Measurements from ENCODE around the gene PPP1R37.

The PPP1R37 gene

DNA sequence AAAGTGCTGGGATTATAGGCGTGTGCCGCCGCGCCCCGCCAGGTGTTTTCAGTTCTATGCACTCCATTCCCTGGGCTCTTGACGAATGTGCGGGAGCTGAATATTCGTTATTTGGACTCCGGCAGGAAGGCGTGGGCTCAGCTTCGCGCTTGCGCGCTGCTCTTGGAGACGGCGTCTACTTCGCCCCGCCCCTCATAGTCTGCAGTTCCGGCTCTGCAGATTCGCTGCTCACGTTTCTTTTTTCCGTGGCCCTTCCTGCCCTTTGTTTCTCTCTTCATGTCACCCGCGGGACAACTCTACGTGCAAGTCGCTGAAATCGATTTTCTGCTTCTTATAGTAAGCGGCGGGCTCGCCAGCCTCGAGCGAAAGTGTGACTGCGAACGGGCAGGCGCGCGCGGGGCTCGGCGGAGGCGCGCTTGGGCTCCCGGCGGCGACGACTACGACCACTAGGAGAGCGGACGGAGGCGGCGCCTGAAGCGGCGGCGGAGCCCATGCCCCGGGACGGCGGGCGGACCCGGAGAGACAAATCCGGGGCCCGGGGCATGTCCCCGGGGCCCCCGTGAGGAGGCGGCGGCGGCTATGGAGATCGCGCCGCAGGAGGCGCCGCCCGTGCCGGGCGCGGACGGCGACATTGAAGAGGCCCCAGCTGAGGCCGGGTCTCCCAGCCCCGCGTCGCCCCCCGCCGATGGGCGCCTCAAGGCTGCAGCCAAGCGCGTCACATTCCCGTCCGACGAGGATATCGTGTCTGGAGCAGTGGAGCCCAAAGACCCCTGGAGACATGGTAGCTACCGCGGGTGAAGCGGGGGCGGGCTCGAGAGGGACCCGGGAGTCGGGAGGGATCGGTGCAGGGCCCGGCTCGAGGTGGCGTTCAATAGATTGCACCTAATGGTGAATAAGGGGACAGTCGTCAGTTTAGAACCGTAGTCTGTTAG is at the start of gene PPP1R37:
PPP1R37 (plus strand) TSS at position 433 of the 932 bp plus-strand sequence; CDS start at position 580, 147 bp downstream.
- Mint-ChIP-seq H3K27me3 (no peaks in the 10 kb centered on the region), H3K4me3 (peak within 1 kb of the TSS; percentile 80 to 90), H3K9me3 (no peaks in the 10 kb centered on the region), H3K4me1 (peaks cover 79% of the 10 kb centered on the region), H3K27ac (peak within 1 kb of the TSS; percentile 98 to 100)
- DNase-seq (peak; percentile 87 to 92), ATAC-seq (peak; percentile 88)

GRCh38 chr19:45045671-45046353 is 47.2 kb upstream of the PPP1R37 start:
- H3K27ac Mint-ChIP-seq, result peak overlapping the region in 1 of 2 donors; percentile 76
- H3K4me1 Mint-ChIP-seq, result peaks cover 62% of the 10 kb centered on the region
- H3K27me3 Mint-ChIP-seq, result no peaks in the 10 kb centered on the region
- DNase-seq (no peak), ATAC-seq (no peak)
- H3K9me3 Mint-ChIP-seq, result no peaks in the 10 kb centered on the region
- no peak overlapping the region for H3K4me3 Mint-ChIP-seq

GRCh38 chr19:45046355-45046754 is 46.6 kb upstream of the PPP1R37 start:
- ATAC-seq, result no peak
- Mint-ChIP-seq H3K4me1 (peaks cover 56% of the 10 kb centered on the region), H3K9me3 (no peaks in the 10 kb centered on the region), H3K27me3 (no peaks in the 10 kb centered on the region), H3K4me3 (no peak overlapping the region), H3K27ac (peak overlapping the region in 1 of 2 donors; percentile 76)
- DNase-seq, result no peak

DNA sequence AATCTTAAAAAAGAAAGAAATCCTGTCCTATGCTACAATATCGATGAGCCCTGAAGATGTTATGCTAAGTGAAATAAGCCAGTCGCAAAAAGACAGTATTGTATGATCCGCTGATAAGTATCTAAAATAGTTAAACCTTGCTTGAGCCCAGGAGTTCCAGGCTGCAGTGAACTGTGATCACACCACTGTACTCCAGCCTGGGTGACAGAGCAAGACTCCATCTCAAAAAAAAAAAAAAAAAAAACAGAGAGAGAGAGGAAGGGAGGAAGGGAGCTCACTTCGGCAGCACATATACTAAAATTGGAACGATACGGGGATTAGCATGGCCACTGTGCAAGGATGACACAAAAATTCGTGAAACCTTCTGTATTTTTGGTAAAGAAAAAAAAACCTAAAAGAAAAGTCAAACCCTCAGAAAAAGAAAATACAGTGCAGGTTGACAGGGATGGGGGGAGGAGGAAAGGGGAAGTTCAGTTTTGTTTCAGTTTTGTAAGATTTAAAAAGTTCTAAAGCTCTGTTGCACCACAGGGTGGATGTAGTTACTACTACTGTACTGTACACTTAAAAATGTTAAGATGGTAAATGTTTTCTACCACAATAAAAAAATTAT is 45.7 kb upstream of the PPP1R37 start:
- peak overlapping the region; percentile 8 to 81 for H3K27ac Mint-ChIP-seq
- H3K9me3 Mint-ChIP-seq, result no peaks in the 10 kb centered on the region
- no peaks in the 10 kb centered on the region for H3K27me3 Mint-ChIP-seq
- peak overlapping the region; percentile 9 to 32 for H3K4me3 Mint-ChIP-seq
- H3K4me1 Mint-ChIP-seq, result peaks cover 47% of the 10 kb centered on the region
- DNase-seq (no peak), ATAC-seq (no peak)

- H3K4me1 Mint-ChIP-seq, result peaks cover 46% of the 10 kb centered on the region
- H3K9me3 Mint-ChIP-seq, result no peaks in the 10 kb centered on the region
- ATAC-seq, result no peak
- no peak for DNase-seq
- no peak overlapping the region for H3K4me3 Mint-ChIP-seq
- H3K27me3 Mint-ChIP-seq, result no peaks in the 10 kb centered on the region
- H3K27ac Mint-ChIP-seq, result peak overlapping the region in 1 of 2 donors; percentile 79
These were observed 43.8 kb upstream of the PPP1R37 start for GRCh38 chr19:45049073-45049736.

- H3K9me3 Mint-ChIP-seq, result no peaks in the 10 kb centered on the region
- peak overlapping the region in 1 of 2 donors; percentile 10 for H3K27ac Mint-ChIP-seq
- ATAC-seq (no peak), DNase-seq (no peak)
- peaks cover 42% of the 10 kb centered on the region for H3K4me1 Mint-ChIP-seq
- no peaks in the 10 kb centered on the region for H3K27me3 Mint-ChIP-seq
- H3K4me3 Mint-ChIP-seq, result no peak overlapping the region
These were observed 42.9 kb upstream of the PPP1R37 start for GRCh38 chr19:45050036-45050435.

- Mint-ChIP-seq H3K27me3 (no peaks in the 10 kb centered on the region), H3K4me3 (no peak overlapping the region), H3K9me3 (no peaks in the 10 kb centered on the region), H3K27ac (peak overlapping the region; percentile 5 to 8), H3K4me1 (peaks cover 22% of the 10 kb centered on the region)
- no peak for DNase-seq
- no peak for ATAC-seq
These were observed 40.9 kb upstream of the PPP1R37 start for GRCh38 chr19:45051929-45052579.

- Mint-ChIP-seq H3K27ac (peak overlapping the region in 1 of 2 donors; percentile 91), H3K4me3 (no peak overlapping the region), H3K27me3 (no peaks in the 10 kb centered on the region), H3K4me1 (peaks cover 11% of the 10 kb centered on the region), H3K9me3 (no peaks in the 10 kb centered on the region)
- DNase-seq (no peak), ATAC-seq (no peak)
These were observed 36.1 kb upstream of the PPP1R37 start for GRCh38 chr19:45056831-45057230.

DNA sequence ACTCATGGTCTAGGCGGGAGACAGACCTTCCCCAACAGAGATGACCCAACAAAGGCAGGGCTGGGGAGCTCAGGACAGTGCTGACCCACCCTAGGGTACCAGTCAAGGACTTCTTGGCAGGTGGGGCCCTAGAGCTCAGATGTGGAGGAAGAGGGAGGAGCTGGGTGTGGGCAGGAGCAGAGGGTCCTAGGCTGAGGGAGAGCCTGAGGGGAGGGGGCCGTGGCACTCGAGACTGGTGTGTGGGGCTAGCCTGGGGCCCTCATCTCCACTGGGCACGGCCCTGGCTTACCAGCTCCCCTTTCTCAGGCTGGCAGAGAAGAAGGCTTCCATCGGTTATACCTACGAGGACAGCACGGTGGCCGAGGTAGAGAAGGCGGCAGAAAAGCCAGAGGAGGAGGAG is 35.5 kb upstream of the PPP1R37 start:
- ATAC-seq (no peak), DNase-seq (no peak)
- Mint-ChIP-seq H3K4me1 (peaks cover 11% of the 10 kb centered on the region), H3K27me3 (no peaks in the 10 kb centered on the region), H3K27ac (peak overlapping the region in 1 of 2 donors; percentile 91), H3K4me3 (no peak overlapping the region), H3K9me3 (no peaks in the 10 kb centered on the region)

DNA sequence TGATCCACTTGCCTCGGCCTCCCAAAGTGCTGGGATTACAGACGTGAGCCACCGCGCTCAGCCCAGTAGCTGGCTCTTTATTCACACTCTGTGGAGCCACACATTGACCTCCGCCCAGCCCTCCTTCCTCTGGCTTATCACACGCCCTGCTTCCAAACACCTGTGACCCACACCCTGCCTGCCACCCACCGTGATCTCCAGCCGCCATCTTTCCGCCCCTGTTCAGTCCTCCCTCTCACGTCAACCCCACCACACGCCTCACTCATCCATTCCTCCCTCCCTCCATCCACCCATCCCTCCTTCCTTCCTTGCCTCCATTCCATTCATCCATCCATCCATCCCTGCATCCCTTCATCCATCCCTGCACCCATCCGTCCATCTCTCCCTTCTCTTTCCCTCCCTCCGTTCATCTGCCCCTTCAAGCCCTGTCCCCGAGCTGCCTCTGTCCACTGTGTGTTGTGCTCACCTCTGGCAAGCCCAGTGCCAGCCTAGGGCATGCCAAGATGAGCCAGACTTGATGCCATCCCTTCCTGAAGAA is 34.3 kb upstream of the PPP1R37 start:
- H3K4me1 Mint-ChIP-seq, result peaks cover 11% of the 10 kb centered on the region
- DNase-seq, result no peak
- ATAC-seq, result no peak
- H3K27ac Mint-ChIP-seq, result no peak overlapping the region
- H3K9me3 Mint-ChIP-seq, result no peaks in the 10 kb centered on the region
- no peaks in the 10 kb centered on the region for H3K27me3 Mint-ChIP-seq
- H3K4me3 Mint-ChIP-seq, result no peak overlapping the region

DNA sequence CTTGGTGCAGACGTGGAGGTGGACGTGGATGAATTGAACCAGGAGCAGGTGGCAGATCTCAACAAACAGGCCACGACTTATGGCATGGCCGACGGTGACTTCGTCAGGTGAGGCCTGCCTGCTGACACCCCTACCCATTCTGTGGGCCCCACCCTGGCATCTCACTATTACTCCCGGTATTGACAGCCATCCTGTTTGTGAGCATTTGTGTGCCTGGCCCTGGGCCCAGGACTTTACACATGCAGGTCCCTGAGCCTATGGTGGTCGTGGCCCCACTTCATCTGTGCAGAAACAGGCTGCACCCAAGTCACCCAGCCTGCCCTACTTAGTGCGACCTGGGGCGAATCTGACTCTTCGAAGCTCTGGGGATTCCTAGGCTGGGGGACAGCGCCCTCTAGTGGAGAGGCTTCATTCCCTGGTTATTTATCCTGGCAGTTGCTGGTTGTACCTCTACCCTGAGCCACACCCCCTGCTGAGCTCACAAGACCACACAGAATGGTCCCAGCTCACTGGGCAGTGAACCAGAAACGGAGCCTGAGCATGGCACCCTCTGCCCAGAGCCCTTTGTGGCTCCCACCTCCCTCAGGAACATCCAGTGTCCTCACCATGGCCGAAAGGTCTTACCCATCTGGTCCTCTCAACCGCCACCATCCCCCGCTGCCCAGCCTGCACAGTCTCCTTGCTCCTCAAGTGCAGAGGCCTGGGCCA is 33.6 kb upstream of the PPP1R37 start:
- H3K4me3 Mint-ChIP-seq, result no peak overlapping the region
- no peaks in the 10 kb centered on the region for H3K9me3 Mint-ChIP-seq
- DNase-seq (peak; percentile 78), ATAC-seq (peak; percentile 81)
- H3K27ac Mint-ChIP-seq, result no peak overlapping the region
- H3K4me1 Mint-ChIP-seq, result peaks cover 11% of the 10 kb centered on the region
- no peaks in the 10 kb centered on the region for H3K27me3 Mint-ChIP-seq

- no peaks in the 10 kb centered on the region for H3K9me3 Mint-ChIP-seq
- DNase-seq (no peak), ATAC-seq (no peak)
- H3K4me3 Mint-ChIP-seq, result no peak overlapping the region
- no peak overlapping the region for H3K27ac Mint-ChIP-seq
- H3K27me3 Mint-ChIP-seq, result no peaks in the 10 kb centered on the region
- H3K4me1 Mint-ChIP-seq, result peaks cover 11% of the 10 kb centered on the region
These were observed 31.0 kb upstream of the PPP1R37 start for GRCh38 chr19:45061965-45062364.

DNA sequence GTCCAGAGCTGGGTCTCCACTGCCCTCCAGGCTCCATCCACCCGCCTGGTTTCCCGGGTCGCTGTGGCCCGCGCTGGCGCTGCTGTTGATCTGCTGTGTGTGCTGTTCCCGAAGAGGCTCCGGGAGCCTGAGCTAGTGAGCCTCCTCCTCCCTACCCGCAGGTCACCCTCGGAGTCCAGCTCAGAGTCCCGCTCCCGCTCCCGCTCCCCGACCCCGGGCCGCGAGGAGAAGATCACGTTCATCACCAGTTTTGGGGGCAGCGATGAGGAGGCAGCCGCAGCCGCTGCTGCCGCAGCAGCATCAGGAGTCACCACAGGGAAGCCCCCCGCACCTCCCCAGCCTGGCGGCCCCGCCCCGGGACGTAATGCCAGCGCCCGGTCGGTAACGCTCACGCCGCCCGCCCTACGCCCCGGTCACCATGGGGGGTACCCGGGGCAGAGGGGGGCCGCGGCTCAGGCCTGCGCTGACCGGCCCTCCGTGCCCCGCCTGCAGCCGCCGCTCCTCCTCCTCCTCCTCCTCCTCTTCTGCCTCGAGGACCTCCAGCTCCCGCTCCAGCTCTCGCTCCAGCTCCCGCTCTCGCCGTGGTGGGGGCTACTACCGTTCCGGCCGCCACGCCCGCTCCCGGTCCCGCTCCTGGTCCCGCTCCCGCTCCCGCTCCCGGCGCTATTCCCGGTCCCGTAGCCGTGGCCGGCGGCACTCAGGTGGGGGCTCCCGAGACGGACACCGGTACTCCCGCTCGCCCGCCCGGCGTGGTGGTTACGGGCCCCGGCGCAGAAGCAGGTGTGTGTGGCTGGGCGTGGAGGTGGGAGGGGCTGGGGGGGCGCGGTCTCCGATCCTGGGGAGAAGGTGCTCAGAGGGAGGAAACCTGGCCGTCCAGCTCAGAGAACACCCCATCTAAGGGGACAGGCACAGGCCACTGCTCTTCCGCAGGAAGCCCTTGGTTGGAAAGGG is 28.9 kb upstream of the PPP1R37 start:
- H3K27ac Mint-ChIP-seq, result no peak overlapping the region
- H3K4me1 Mint-ChIP-seq, result peaks cover 11% of the 10 kb centered on the region
- ATAC-seq, result peak; percentile 56
- no peak for DNase-seq
- H3K4me3 Mint-ChIP-seq, result no peak overlapping the region
- no peaks in the 10 kb centered on the region for H3K27me3 Mint-ChIP-seq
- no peaks in the 10 kb centered on the region for H3K9me3 Mint-ChIP-seq

Data from stimulated activated naive CD8-positive, alpha-beta T cell treated with anti-CD3 and anti-CD28 coated beads, Interleukin-15, amount 100 ng/mL, for 72 hours (primary cell).